Activated CD4-positive, alpha-beta T cell treated with anti-CD3 and anti-CD28 coated beads, Interleukin-2, amount 10 ng/mL, durations not matched to agents 7 days and 5 days (primary cell): ENCODE measurements around the gene RPAP2. TPM values are rescaled to one million over a fixed set of nuclear protein-coding genes. Genes with fewer than 3 reads are reported as not detected.
A peak's percentile ranks its signal among the peaks of the same experiment; 100 is the strongest.
"Not testable (repeated sequence)": the region's sequence is repeated elsewhere in the genome, so short reads cannot be mapped to it uniquely, and the experiment has no call there.

ENCODE experiments used
- CTCF ChIA-PET: fragments of 350-600 bp; sonication (Branson Sonifier 250); formaldehyde crosslinking; loops from one replicate; lab custom pipeline; 2021; ENCODE audit warnings: antibody characterized with exemption; lab: Charles Lee
- POLR2A ChIA-PET: fragments of 350-600 bp; sonication (Branson Sonifier 250); formaldehyde crosslinking; loops from one replicate; lab custom pipeline; 2021; ENCODE audit warnings: antibody characterized with exemption; lab: Charles Lee
- DNase-seq: peaks from one replicate; pipeline ENCODE4 v3.0.0-alpha.2; 2020
- H3K27ac Mint-ChIP-seq: one replicate; pipeline ENCODE4 v1.8.0; 2021; ENCODE audit warnings: mild to moderate bottlenecking, moderate library complexity, mixed read lengths
- H3K27me3 Mint-ChIP-seq: one replicate; pipeline ENCODE4 v1.8.0; 2021; ENCODE audit warnings: mixed read lengths
- H3K36me3 Mint-ChIP-seq: one replicate; pipeline ENCODE4 v1.8.0; 2021; ENCODE audit warnings: low read depth, mixed read lengths
- H3K4me1 Mint-ChIP-seq: one replicate; pipeline ENCODE4 v1.8.0; 2021; ENCODE audit warnings: mixed read lengths
- H3K4me3 Mint-ChIP-seq: one replicate; pipeline ENCODE4 v1.8.0; 2021; ENCODE audit warnings: mild to moderate bottlenecking, moderate library complexity, mixed read lengths
- H3K9me3 Mint-ChIP-seq: one replicate; pipeline ENCODE4 v1.8.0; 2021; ENCODE audit warnings: mixed read lengths
- total RNA-seq, 2 experiments: library from RNA; stranded (reverse); gene quantifications; one replicate each; pipeline ENCODE4 v1.2.3, GENCODE V29; 2021

Gene RPAP2
- total RNA-seq, 2 experiments from 2014 or later: 28.1 to 35.3 TPM

- ChIA-PET POLR2A (no interaction called here), CTCF (interaction anchor here (0.6 kb wide), 1 partner anchor 10 kb away, joined by 3 read pairs; no protein-coding TSS in a partner anchor)
- Mint-ChIP-seq H3K4me1 (peaks cover 10% of the 10 kb centered on the region), H3K9me3 (peaks cover 19% of the 10 kb centered on the region), H3K36me3 (peaks cover 18% of the 10 kb centered on the region), H3K27me3 (no peaks in the 10 kb centered on the region), H3K27ac (no peak overlapping the region), H3K4me3 (no peak overlapping the region)
- no peak for DNase-seq
Observed at GRCh38 chr1:92404661-92405060, 105.8 kb downstream of the RPAP2 start.

DNA sequence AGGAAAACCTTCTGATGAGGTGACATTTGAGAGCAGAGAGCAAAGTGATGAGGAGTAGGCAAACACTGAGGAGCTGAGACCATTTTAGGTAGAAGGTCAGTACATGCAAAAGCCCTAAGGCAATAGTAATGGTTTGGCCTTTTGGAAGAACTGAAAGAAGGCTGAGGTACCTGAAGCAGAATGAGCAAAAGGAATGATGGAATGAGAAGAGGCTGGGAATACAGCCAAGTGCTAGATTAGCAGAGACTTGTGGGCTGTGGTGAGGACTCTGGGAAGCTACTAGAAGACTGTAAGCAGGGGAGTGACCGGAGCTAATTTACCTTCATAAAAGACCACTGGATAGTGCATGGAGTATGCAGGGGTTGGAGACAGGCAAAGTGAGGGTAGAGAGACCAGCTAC, 110.0 kb downstream of the RPAP2 start:
- Mint-ChIP-seq H3K27ac (peak overlapping the region; percentile 19), H3K36me3 (peaks cover 7% of the 10 kb centered on the region), H3K4me3 (no peak overlapping the region), H3K27me3 (no peaks in the 10 kb centered on the region), H3K4me1 (peaks cover 38% of the 10 kb centered on the region), H3K9me3 (peaks cover 6% of the 10 kb centered on the region)
- CTCF ChIA-PET: interaction anchor here (0.5 to 2.6 kb wide), 5 partner anchors 9 to 95 kb away, joined by 3 to 8 read pairs (median 4); no protein-coding TSS in a partner anchor
- POLR2A ChIA-PET: no interaction called here
- no peak for DNase-seq

- POLR2A ChIA-PET: no interaction called here
- Mint-ChIP-seq H3K4me3 (no peak overlapping the region), H3K27ac (peak overlapping the region; percentile 76)
Observed at GRCh38 chr1:92409946-92410549, 111.2 kb downstream of the RPAP2 start.

GRCh38 chr1:92410706-92411105, 111.8 kb downstream of the RPAP2 start:
- DNase-seq: peak; percentile 64
- POLR2A ChIA-PET: interaction anchor here (0.7 kb wide), 1 partner anchor 160 kb away, joined by 3 read pairs; no protein-coding TSS in a partner anchor
- no peaks in the 10 kb centered on the region for H3K36me3 Mint-ChIP-seq
- no peaks in the 10 kb centered on the region for H3K9me3 Mint-ChIP-seq
- CTCF ChIA-PET: interaction anchor here (1.4 to 2.6 kb wide), 2 partner anchors 12 to 45 kb away, joined by 3 to 8 read pairs; no protein-coding TSS in a partner anchor
- peak overlapping the region; percentile 30 for H3K4me3 Mint-ChIP-seq
- H3K27me3 Mint-ChIP-seq: no peaks in the 10 kb centered on the region
- peaks cover 38% of the 10 kb centered on the region for H3K4me1 Mint-ChIP-seq
- peak overlapping the region; percentile 76 for H3K27ac Mint-ChIP-seq

More at GRCh38 chr1:92409946-92410549, 111.2 kb downstream of the RPAP2 start:
- Mint-ChIP-seq H3K4me1 (peaks cover 38% of the 10 kb centered on the region), H3K9me3 (peaks cover 2% of the 10 kb centered on the region), H3K36me3 (peaks cover 4% of the 10 kb centered on the region), H3K27me3 (no peaks in the 10 kb centered on the region)
- no peak for DNase-seq
- CTCF ChIA-PET: interaction anchor here (1.0 to 2.6 kb wide), 3 partner anchors 11 to 91 kb away, joined by 3 to 8 read pairs (median 4); no protein-coding TSS in a partner anchor

DNA sequence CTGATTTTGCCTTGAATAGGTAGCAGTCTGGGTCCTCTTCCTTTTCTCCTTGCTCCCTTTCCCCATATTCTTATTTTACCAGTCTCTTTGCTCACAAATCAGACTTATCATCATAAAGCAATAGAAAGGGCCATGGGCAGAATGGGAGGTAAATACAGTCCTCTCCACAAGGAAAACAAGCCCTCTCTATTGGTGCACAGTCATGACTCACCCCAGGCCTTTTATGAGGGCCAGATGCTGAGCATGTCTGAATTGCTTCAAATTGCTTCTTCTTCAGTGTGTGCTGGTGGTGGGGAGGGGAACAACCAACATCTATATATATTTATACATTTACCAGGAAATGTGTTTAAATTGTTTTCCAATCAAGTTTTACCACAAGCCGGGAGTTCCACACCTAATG, 112.7 kb downstream of the RPAP2 start:
- Mint-ChIP-seq H3K27ac (peak overlapping the region; percentile 67), H3K36me3 (no peaks in the 10 kb centered on the region), H3K4me3 (no peak overlapping the region), H3K9me3 (no peaks in the 10 kb centered on the region), H3K4me1 (peaks cover 38% of the 10 kb centered on the region), H3K27me3 (no peaks in the 10 kb centered on the region)
- peak; percentile 7 for DNase-seq
- ChIA-PET CTCF (interaction anchor here (0.5 kb wide), 1 partner anchor 49 kb away, joined by 3 read pairs; no protein-coding TSS in a partner anchor), POLR2A (interaction anchor here (0.7 kb wide), 2 partner anchors 64 to 159 kb away, joined by 3 read pairs; no protein-coding TSS in a partner anchor)

DNA sequence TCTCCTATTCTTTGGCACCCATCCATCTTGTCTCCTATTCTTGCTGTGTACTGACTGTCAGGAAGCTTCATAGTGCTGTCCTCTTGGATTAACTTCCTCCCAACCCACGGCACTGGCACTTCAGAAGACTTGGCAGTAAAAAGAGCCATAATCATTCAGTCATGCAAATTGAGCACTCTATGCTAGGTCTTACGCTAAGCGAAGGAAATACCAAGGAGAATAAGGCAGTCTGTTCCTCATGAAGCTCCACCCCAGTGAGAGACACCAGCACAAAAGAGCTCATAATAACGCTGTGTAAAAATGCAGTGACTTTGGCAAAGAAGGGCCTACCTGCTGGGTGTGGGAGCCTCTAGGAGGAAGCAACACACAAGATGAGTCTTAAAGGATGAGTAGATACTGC, 120.8 kb downstream of the RPAP2 start:
- no peak for DNase-seq
- peaks cover 2% of the 10 kb centered on the region for H3K27me3 Mint-ChIP-seq
- H3K4me1 Mint-ChIP-seq: no peaks in the 10 kb centered on the region
- POLR2A ChIA-PET: no interaction called here
- H3K9me3 Mint-ChIP-seq: no peaks in the 10 kb centered on the region
- H3K4me3 Mint-ChIP-seq: no peak overlapping the region
- CTCF ChIA-PET: no interaction called here
- no peak overlapping the region for H3K27ac Mint-ChIP-seq
- H3K36me3 Mint-ChIP-seq: no peaks in the 10 kb centered on the region

DNA sequence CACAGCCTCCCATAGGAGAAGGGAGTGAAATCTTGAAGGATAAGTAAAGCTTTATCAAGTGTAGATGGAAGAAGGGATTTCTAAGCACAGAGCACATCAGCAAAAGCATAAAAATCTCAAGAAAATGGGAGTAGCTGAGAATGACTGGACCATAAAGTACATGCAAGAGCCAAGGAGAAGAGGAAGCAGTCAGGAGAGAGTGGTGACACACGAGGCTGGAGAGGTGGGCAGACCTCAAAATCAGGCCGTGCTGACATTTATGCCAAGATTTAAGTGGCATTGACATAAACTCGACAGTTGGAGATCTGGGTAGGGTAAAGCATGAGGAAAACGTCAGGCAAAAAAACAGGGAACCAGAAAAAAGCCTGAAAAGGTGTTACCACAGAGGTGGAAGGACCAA, 125.5 kb downstream of the RPAP2 start:
- peaks cover 2% of the 10 kb centered on the region for H3K9me3 Mint-ChIP-seq
- CTCF ChIA-PET: interaction anchor here (0.6 to 1.3 kb wide), 2 partner anchors 9 to 50 kb away, joined by 3 read pairs; no protein-coding TSS in a partner anchor
- no peak for DNase-seq
- POLR2A ChIA-PET: no interaction called here
- peaks cover 2% of the 10 kb centered on the region for H3K27me3 Mint-ChIP-seq
- no peak overlapping the region for H3K4me3 Mint-ChIP-seq
- no peak overlapping the region for H3K27ac Mint-ChIP-seq
- no peaks in the 10 kb centered on the region for H3K36me3 Mint-ChIP-seq
- H3K4me1 Mint-ChIP-seq: no peaks in the 10 kb centered on the region

- H3K4me1 Mint-ChIP-seq: no peaks in the 10 kb centered on the region
- CTCF ChIA-PET: interaction anchor here (1.4 kb wide), 1 partner anchor 26 kb away, joined by 4 read pairs; no protein-coding TSS in a partner anchor
- peaks cover 2% of the 10 kb centered on the region for H3K9me3 Mint-ChIP-seq
- no peak for DNase-seq
- no peaks in the 10 kb centered on the region for H3K36me3 Mint-ChIP-seq
- POLR2A ChIA-PET: no interaction called here
- H3K4me3 Mint-ChIP-seq: no peak overlapping the region
- peaks cover 2% of the 10 kb centered on the region for H3K27me3 Mint-ChIP-seq
- no peak overlapping the region for H3K27ac Mint-ChIP-seq
Observed at GRCh38 chr1:92425617-92426016, 126.8 kb downstream of the RPAP2 start.

DNA sequence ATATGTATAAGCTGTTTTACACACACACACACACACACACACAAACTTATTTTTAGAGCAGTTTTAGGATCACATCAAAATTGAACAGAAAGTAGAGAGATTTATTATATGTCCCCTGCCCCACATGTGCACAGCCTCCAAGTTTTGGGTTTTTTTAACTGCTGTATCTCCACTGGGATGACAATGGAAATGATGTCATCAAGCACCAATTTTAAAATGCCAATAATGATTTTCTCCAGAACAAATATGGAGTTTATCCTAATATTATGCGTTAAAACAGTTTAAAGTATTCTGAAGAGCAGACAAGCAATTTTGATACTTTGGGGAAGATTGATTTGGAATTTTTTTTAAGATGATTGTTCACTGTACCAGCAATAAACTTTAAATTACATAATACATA, 131.2 kb downstream of the RPAP2 start:
- Mint-ChIP-seq H3K9me3 (peaks cover 7% of the 10 kb centered on the region), H3K27me3 (no peaks in the 10 kb centered on the region), H3K4me3 (no peak overlapping the region), H3K27ac (no peak overlapping the region), H3K36me3 (peaks cover under 1% of the 10 kb centered on the region), H3K4me1 (no peaks in the 10 kb centered on the region)
- POLR2A ChIA-PET: no interaction called here
- CTCF ChIA-PET: interaction anchor here (1.0 kb wide), 1 partner anchor 109 kb away, joined by 4 read pairs; no protein-coding TSS in a partner anchor
- DNase-seq: no peak

DNA sequence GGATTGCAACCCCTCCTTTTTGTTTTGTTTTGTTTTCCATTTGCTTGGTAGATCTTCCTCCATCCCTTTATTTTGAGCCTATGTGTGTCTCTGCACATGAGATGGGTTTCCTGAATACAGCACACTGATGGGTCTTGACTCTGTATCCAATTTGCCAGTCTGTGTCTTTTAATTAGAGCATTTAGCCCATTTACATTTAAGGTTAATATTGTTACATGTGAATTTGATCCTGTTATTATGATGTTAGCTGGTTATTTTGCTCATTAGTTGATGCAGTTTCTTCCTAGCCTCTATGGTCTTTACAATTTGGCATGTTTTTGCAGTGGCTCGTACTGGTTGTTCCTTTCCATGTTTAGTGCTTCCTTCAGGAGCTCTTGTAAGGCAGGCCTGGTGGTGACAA, 135.7 kb downstream of the RPAP2 start:
- CTCF ChIA-PET, H3K27ac Mint-ChIP-seq, H3K9me3 Mint-ChIP-seq, POLR2A ChIA-PET, H3K4me1 Mint-ChIP-seq, DNase-seq, H3K4me3 Mint-ChIP-seq, H3K36me3 Mint-ChIP-seq, H3K27me3 Mint-ChIP-seq: not testable (repeated sequence)

DNA sequence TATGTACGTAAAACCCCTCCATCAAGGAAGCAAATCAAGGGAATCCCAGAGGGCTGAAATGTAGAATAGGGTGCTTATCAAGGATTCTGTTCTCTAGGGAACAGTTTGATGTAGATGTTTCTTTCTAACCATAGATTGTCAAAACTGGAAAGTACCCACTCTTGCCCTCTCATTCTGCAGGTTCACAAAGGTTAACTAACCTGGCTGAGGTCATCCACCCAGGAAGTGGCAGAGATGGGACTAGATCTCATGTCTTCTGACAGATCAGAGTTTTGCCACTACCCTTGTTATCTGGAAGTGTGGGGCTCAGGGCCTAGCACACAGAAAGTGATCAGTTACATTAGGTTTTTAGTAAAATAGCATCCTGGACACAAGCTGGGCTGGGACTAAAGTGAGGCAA, 140.4 kb downstream of the RPAP2 start:
- ChIA-PET POLR2A (no interaction called here), CTCF (no interaction called here)
- DNase-seq: no peak
- Mint-ChIP-seq H3K9me3 (peaks cover 5% of the 10 kb centered on the region), H3K4me3 (no peak overlapping the region), H3K4me1 (peaks cover 13% of the 10 kb centered on the region), H3K27ac (no peak overlapping the region), H3K27me3 (no peaks in the 10 kb centered on the region), H3K36me3 (peaks cover 2% of the 10 kb centered on the region)

GRCh38 chr1:92441316-92441696, 142.4 kb downstream of the RPAP2 start:
- DNase-seq: no peak
- Mint-ChIP-seq H3K27ac (no peak overlapping the region), H3K9me3 (no peaks in the 10 kb centered on the region), H3K27me3 (no peaks in the 10 kb centered on the region), H3K4me1 (peaks cover 15% of the 10 kb centered on the region), H3K36me3 (no peaks in the 10 kb centered on the region), H3K4me3 (no peak overlapping the region)
- ChIA-PET CTCF (interaction anchor here (0.6 kb wide), 1 partner anchor 437 kb away, joined by 4 read pairs; no protein-coding TSS in a partner anchor), POLR2A (no interaction called here)

DNA sequence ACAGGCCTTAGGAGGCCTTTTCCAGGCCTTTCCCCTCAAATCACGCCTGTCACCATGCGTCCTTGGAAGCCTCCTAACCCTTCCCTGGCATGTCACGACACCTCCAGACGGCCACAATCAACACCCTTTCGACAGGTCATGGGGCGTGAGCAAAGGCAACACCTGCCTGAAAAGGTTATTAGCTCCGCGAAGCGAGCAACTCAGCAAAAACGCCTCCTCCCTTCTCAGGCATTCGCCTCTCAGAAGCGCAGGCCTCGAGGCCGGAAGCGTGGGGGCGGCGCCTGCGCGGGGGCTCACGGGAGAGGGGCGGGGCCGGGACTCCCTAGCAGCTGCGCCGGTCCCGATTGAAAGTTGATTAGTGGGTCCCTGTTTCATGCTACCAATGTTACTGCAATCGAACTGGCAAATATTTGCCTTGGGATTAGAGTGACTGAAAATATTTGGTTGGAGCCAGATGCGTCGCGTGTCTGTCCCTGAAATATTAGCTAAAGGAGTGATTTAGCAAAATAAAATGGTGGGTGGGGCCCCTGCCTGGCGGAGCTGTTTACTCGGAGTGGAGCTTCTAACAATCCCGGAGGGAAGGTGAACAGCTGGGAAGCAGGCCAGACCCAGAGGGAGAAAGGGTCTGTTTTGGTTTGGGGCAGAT, 143.0 kb downstream of the RPAP2 start:
- no peak for DNase-seq
- Mint-ChIP-seq H3K9me3 (no peaks in the 10 kb centered on the region), H3K27me3 (peaks cover 2% of the 10 kb centered on the region), H3K4me3 (no peak overlapping the region), H3K36me3 (no peaks in the 10 kb centered on the region), H3K27ac (no peak overlapping the region), H3K4me1 (peaks cover 17% of the 10 kb centered on the region)
- ChIA-PET POLR2A (no interaction called here), CTCF (interaction anchor here (0.6 kb wide), 1 partner anchor 438 kb away, joined by 4 read pairs; no protein-coding TSS in a partner anchor)
